ENCODE data around the gene GDF7.

Gene GDF7

DNA sequence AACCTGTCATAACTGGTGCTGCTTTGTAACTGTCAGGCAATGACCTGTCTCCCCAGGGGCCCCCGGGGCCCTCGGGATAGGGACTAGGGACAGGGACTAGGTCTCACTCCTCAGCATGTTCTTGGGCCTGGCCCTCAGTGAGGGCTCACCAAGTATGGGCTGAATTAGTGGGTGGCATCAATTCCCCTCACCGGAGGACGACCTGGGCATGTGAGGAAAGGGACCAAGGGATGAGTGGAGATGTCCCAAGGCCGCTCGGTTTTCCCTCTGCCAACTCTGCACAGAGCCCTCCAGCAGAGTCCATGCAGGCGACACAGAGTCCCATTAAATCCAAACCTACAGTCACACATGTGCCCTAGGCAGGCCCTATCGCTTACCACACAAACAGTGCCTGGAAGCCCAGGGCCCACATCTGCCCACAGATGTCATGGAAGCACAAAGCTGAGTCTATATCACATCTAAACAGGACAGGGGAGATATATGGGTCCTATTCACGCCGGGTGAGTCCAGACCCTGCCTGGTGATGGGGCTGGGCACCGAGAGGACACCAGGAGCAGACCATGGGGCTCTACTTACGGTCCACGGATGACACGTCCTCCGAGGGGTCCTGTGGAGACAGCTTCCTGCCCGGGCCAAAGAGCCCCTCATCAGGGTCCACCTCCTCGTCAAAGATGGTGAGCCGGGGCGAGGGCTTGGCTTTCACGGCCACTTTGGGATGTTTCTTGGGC is 42.6 kb upstream of the GDF7 start:
- ATAC-seq (ENCODE audit: insufficient read depth, low read depth) (no peak), DNase-seq (no peak)
- no peaks in the 10 kb centered on the region for H3K9me3 ChIP-seq (ENCODE audit: insufficient read depth, low read length, severe bottlenecking)
- no peaks in the 10 kb centered on the region for H3K79me2 ChIP-seq (ENCODE audit: insufficient read depth, low read length)
- H3K27ac ChIP-seq (ENCODE audit: low read length), result no peak overlapping the region
- H3K4me3 ChIP-seq (ENCODE audit: low read depth in 1 of 2, low read length in 2 of 2), result no peak overlapping the region
- H3K36me3 ChIP-seq (ENCODE audit: insufficient read depth, low read length), result peaks cover 21% of the 10 kb centered on the region
- no peaks in the 10 kb centered on the region for H3K27me3 ChIP-seq (ENCODE audit: insufficient read depth, low read length, poor library complexity)
- peaks cover 2% of the 10 kb centered on the region; the same call in 1 of the 2 replicates for H4K20me1 ChIP-seq (ENCODE audit: insufficient read depth, low read length)
- no peak overlapping the region for H2AFZ ChIP-seq (ENCODE audit: low read depth, low read length)
- H3K4me1 ChIP-seq (ENCODE audit: insufficient read depth, low read length), result no peaks in the 10 kb centered on the region
- no peak overlapping the region for H3K9ac ChIP-seq (ENCODE audit: low read depth, low read length)
- TF ChIP-seq, protein P1, sequence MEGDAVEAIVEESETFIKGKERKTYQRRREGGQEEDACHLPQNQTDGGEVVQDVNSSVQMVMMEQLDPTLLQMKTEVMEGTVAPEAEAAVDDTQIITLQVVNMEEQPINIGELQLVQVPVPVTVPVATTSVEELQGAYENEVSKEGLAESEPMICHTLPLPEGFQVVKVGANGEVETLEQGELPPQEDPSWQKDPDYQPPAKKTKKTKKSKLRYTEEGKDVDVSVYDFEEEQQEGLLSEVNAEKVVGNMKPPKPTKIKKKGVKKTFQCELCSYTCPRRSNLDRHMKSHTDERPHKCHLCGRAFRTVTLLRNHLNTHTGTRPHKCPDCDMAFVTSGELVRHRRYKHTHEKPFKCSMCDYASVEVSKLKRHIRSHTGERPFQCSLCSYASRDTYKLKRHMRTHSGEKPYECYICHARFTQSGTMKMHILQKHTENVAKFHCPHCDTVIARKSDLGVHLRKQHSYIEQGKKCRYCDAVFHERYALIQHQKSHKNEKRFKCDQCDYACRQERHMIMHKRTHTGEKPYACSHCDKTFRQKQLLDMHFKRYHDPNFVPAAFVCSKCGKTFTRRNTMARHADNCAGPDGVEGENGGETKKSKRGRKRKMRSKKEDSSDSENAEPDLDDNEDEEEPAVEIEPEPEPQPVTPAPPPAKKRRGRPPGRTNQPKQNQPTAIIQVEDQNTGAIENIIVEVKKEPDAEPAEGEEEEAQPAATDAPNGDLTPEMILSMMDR (IDR thresholded peaks at IDR 0.05; ENCODE audit: borderline replicate concordance, extremely low read depth, low read length, poor library complexity, severe bottlenecking), result no peak
- TF ChIP-seq EZH2 (IDR thresholded peaks at IDR 0.05; ENCODE audit: borderline replicate concordance, low read depth, low read length, severe bottlenecking), result no peak
- H3K4me2 ChIP-seq (ENCODE audit: insufficient read depth, low read length), result no peak overlapping the region

DNA sequence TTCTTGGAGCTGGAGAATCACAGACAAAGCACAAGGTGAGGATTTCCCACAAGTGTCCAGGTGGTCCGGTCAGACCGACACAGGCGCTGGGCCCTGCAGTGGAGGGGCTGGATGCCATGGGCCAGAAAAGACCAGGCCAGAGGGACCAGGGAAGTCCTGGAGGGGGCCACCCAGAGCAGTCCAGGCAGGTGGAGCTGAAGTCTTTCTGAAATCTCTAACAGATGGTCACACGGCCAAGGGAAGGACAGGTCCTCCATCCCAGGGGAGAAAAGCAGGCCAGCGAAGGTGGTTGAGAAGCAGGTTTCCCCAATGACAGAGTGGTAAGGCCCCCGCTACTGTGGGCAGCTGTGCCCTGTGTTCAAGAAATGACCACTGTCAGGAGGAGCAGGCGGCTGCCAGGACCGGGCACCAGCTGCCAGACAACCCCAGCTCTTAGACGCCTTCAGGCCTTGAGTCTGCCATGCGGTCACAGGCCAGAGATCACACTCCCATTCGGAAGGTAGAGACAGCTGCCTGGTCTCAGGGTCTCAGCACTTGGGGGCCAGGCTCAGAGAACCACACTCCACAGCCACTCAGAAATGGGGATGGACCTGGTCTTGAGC is 42.0 kb upstream of the GDF7 start:
- no peak overlapping the region for H3K4me3 ChIP-seq (ENCODE audit: low read depth in 1 of 2, low read length in 2 of 2)
- H3K9ac ChIP-seq (ENCODE audit: low read depth, low read length), result no peak overlapping the region
- ATAC-seq (ENCODE audit: insufficient read depth, low read depth), result no peak
- H4K20me1 ChIP-seq (ENCODE audit: insufficient read depth, low read length), result peaks cover 5% of the 10 kb centered on the region; the same call in 1 of the 2 replicates
- H3K79me2 ChIP-seq (ENCODE audit: insufficient read depth, low read length), result no peaks in the 10 kb centered on the region
- no peak for TF ChIP-seq EZH2 (IDR thresholded peaks at IDR 0.05; ENCODE audit: borderline replicate concordance, low read depth, low read length, severe bottlenecking)
- TF ChIP-seq, protein P1 (IDR thresholded peaks at IDR 0.05; ENCODE audit: borderline replicate concordance, extremely low read depth, low read length, poor library complexity, severe bottlenecking), result no peak
- no peak overlapping the region for H3K27ac ChIP-seq (ENCODE audit: low read length)
- no peak overlapping the region for H2AFZ ChIP-seq (ENCODE audit: low read depth, low read length)
- no peaks in the 10 kb centered on the region for H3K27me3 ChIP-seq (ENCODE audit: insufficient read depth, low read length, poor library complexity)
- no peak for DNase-seq
- H3K36me3 ChIP-seq (ENCODE audit: insufficient read depth, low read length), result peaks cover 21% of the 10 kb centered on the region
- H3K9me3 ChIP-seq (ENCODE audit: insufficient read depth, low read length, severe bottlenecking), result no peaks in the 10 kb centered on the region
- H3K4me1 ChIP-seq (ENCODE audit: insufficient read depth, low read length), result no peaks in the 10 kb centered on the region
- no peak overlapping the region for H3K4me2 ChIP-seq (ENCODE audit: insufficient read depth, low read length)

DNA sequence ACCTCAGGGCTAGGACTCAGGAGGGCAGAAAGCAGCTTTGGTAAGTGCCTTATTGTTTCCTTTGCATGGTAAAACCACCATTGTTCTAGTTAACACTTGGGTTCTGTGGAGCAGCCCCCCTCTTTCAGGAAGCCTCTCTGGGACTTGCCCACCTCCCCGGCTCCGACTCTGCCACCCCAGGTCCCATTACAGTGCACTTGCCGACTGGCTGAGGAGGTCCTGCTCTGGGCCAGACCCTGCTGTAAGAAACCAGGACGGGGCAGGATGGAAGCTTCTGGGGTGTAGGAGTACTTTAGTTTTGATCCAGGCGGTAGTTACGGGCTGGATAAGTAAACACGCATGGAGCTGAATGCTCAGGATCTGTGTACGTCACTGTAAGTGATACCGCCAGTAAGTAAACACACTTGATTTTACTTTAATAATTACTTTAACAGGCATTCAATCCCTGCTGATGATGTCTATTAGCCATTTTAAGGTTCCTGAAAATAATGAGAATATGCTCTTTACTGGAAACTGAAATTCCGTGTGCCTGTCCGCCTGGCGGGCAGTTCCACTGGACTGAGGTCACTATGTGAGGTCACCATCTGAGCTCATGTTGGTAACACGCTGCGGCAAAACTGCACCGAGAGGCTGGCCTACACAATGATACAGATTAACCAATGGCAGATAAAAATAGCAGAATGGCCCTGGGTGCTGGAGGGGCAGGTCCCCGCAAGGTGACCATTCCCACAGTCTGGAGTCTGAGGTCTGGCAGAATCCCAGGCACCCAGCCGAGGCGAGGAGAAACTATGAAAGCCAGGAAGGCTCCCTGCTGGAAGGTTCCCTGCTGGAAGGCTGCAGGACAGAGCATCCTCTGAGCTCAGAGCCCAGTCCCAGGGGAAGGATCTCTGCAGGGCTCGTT is 41.2 kb upstream of the GDF7 start:
- Histone ChIP-seq H3K4me3 (ENCODE audit: low read depth in 1 of 2, low read length in 2 of 2) (no peak overlapping the region), H3K4me1 (ENCODE audit: insufficient read depth, low read length) (no peaks in the 10 kb centered on the region), H2AFZ (ENCODE audit: low read depth, low read length) (no peak overlapping the region), H3K27me3 (ENCODE audit: insufficient read depth, low read length, poor library complexity) (no peaks in the 10 kb centered on the region), H3K9me3 (ENCODE audit: insufficient read depth, low read length, severe bottlenecking) (no peaks in the 10 kb centered on the region), H3K9ac (ENCODE audit: low read depth, low read length) (no peak overlapping the region), H3K4me2 (ENCODE audit: insufficient read depth, low read length) (no peak overlapping the region), H3K36me3 (ENCODE audit: insufficient read depth, low read length) (peaks cover 18% of the 10 kb centered on the region), H3K27ac (ENCODE audit: low read length) (no peak overlapping the region), H4K20me1 (ENCODE audit: insufficient read depth, low read length) (peaks cover 5% of the 10 kb centered on the region; the same call in 1 of the 2 replicates), H3K79me2 (ENCODE audit: insufficient read depth, low read length) (no peaks in the 10 kb centered on the region)
- DNase-seq, result no peak
- TF ChIP-seq, protein P1 (IDR thresholded peaks at IDR 0.05; ENCODE audit: borderline replicate concordance, extremely low read depth, low read length, poor library complexity, severe bottlenecking), result no peak
- TF ChIP-seq EZH2 (IDR thresholded peaks at IDR 0.05; ENCODE audit: borderline replicate concordance, low read depth, low read length, severe bottlenecking), result no peak
- ATAC-seq (ENCODE audit: insufficient read depth, low read depth), result no peak
